ENCODE results near the gene DLX5.

DNA sequence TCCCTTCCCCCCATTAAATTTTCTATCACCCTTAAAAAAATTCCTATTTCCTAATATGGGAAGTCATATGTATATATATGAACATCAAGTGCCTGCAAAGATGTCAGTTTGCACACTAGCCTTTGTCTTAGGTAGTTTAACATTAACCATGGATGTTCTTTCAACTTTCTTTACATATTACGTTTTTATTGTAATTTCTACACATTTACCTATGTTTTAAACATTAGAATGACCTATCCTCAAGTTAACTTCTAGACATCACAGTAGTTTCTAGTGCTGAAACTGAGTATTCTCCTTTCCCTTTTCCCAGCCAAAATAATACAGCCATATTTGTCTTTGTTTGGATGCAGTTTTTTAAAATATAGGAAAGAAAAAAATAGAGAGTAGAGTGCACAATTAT lies 13.5 kb downstream of the DLX5 start:
- TF ChIP-seq, protein P1, sequence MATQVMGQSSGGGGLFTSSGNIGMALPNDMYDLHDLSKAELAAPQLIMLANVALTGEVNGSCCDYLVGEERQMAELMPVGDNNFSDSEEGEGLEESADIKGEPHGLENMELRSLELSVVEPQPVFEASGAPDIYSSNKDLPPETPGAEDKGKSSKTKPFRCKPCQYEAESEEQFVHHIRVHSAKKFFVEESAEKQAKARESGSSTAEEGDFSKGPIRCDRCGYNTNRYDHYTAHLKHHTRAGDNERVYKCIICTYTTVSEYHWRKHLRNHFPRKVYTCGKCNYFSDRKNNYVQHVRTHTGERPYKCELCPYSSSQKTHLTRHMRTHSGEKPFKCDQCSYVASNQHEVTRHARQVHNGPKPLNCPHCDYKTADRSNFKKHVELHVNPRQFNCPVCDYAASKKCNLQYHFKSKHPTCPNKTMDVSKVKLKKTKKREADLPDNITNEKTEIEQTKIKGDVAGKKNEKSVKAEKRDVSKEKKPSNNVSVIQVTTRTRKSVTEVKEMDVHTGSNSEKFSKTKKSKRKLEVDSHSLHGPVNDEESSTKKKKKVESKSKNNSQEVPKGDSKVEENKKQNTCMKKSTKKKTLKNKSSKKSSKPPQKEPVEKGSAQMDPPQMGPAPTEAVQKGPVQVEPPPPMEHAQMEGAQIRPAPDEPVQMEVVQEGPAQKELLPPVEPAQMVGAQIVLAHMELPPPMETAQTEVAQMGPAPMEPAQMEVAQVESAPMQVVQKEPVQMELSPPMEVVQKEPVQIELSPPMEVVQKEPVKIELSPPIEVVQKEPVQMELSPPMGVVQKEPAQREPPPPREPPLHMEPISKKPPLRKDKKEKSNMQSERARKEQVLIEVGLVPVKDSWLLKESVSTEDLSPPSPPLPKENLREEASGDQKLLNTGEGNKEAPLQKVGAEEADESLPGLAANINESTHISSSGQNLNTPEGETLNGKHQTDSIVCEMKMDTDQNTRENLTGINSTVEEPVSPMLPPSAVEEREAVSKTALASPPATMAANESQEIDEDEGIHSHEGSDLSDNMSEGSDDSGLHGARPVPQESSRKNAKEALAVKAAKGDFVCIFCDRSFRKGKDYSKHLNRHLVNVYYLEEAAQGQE (IDR thresholded peaks at IDR 0.05; ENCODE audit: insufficient read depth in 1 of 2, low read depth in 2 of 2, low read length in 2 of 2), result no peak
- no peak for TF ChIP-seq SIN3A (IDR thresholded peaks at IDR 0.05; ENCODE audit: borderline replicate concordance, insufficient read depth, low read length)
- TF ChIP-seq TAF1 (IDR thresholded peaks at IDR 0.05; ENCODE audit: borderline replicate concordance, insufficient read depth, low read length), result no peak

Measured in PFSK-1 (cell line).